ENCODE data around the gene PRR20E.
A peak's percentile ranks its signal among the peaks of the same experiment; 100 is the strongest.
"Not testable (repeated sequence)": the region's sequence is repeated elsewhere in the genome, so short reads cannot be mapped to it uniquely, and the experiment has no call there.

PRR20E gene

DNA sequence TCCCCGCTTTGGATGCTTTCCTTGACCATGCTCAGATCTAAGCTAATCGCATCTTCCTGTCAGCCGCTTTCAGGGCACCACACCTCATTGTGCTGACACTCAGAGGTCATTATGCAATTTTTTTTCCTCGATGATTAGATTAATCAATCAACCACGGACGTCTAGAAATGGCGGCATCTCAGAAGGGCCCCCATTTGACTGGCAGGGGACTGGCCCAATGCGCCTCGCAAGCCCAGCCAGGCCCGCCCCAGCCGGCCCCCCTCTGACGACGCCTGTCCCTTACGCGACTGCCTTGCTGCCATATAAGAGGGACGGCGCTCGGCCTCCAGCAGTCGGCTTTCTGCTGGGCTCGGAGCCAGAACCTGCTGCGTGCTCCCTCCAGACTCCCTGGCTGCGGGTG lies at the start of gene PRR20E:
Gene PRR20E, plus strand, starts transcription at position 301 of the 400 bp plus-strand sequence. CDS start 387 bp downstream, outside the sequence.
- DNase-seq (ENCODE audit: low spot score) = not testable (repeated sequence)

DNA sequence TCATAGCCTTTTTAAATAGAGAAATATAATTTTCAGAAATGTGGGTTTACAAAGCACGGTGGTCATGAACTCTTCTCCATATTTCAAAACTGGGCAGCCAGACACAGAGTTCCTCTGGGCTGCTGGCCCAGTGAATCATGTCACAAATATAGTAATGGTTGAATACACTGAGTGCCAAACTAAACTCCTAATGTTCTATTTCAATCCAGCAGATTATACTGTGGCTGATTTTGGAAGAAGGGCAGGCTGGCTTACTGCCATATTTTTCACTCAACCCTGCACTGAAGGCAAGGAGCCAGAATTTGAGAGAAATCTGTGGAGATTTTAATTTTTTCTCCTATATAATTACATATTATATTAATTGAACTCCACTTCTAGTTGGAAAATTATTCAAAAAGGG lies 43.3 kb upstream of the PRR20E start:
- no peak for DNase-seq (ENCODE audit: low spot score)

DNA sequence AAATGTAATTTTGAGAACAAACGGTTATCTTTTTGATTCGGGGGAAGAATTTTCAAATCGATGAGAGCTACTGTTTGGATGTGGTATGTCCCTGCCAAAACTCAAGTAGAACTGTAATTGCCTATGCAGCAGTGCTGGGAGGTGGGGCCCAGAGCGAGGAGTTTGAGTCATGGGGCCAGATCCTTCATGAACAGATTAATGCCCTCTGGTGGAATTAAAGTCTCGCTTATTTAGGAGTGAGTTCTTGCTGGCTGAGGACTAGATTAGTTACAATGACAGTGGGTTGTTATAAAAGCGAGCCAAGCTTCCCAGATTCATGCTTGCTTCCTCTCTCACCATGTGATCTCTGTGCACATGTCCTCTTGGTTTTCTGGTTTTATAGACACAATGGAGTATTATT lies 38.1 kb upstream of the PRR20E start:
- peak; percentile 3 for DNase-seq (ENCODE audit: low spot score)

DNA sequence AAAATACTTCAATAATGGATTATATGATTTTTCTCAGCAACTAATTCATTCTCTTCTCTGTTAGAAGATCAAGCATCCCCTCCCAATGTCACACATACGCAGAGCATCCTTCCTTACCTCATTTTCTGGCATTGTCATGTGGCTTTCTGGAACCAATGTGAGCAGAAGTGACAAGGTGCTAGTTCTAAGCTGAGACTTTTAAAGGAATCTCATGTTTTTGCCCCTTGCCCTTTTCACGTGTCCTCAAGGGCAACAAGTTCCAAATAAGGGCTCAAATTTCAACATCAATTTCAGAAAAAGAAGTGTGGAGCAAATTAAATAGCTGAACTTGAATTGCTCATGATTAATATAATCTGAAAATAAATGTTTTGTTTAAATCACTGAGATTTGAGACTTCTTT lies 30.9 kb upstream of the PRR20E start:
- DNase-seq (ENCODE audit: low spot score) = no peak

DNA sequence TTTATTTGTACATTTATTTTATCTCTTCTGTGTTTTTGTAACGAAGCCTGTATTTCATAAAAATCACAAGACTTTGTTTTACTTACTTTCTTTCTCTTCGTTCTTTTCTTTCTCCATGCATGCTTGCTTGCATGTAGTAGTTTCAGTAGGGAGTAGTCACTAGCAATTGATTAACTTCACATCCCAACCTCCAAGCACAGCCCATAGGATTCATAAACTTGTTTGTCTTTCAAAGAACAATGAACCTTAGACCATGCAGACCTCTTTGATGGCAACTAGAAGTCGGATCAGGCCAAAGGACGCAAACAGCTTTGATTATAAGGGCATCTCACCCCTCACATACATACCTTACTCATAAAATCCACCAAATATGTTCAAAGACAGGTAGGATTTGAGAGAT lies 29.4 kb upstream of the PRR20E start:
- no peak for DNase-seq (ENCODE audit: low spot score)

DNA sequence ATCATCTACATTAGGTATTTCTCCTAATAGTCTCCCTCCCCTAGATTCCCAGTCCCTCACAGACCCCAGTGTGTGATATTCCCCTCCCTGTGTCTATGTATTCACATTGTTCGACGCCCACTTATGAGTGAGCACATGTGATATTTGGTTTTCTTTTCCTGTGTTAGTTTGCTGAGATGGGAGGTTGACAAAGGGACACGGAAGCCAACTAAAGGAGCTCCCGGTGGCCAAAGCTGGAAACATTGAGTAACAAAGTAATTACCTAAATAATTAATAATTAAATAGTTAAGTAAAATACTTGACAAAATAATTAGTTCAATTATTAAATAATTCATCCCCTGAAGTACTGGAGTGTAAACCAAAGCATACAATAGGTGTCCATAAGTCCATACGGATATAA lies 28.0 kb upstream of the PRR20E start:
- DNase-seq (ENCODE audit: low spot score) = peak; percentile 3

DNA sequence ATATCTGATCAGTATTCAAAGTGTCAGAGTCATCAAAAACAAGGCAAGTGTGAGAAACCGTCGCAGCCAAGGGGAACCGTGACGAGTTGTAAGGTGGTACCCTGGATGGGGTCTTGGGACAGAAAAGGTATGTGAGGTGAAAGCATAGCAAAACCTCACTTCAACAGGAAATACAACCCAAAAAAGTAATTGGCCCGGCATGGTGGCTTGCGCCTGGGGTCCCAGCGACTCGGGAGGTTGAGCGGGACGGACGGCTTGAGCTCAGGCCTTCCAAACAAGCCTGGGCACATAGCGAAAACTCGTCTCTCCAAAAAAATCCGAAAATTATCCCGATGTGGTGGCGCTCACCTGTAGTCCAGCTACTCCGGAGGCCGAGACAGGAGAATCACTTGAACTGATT lies 27.2 kb upstream of the PRR20E start:
- not testable (repeated sequence) for DNase-seq (ENCODE audit: low spot score)

DNA sequence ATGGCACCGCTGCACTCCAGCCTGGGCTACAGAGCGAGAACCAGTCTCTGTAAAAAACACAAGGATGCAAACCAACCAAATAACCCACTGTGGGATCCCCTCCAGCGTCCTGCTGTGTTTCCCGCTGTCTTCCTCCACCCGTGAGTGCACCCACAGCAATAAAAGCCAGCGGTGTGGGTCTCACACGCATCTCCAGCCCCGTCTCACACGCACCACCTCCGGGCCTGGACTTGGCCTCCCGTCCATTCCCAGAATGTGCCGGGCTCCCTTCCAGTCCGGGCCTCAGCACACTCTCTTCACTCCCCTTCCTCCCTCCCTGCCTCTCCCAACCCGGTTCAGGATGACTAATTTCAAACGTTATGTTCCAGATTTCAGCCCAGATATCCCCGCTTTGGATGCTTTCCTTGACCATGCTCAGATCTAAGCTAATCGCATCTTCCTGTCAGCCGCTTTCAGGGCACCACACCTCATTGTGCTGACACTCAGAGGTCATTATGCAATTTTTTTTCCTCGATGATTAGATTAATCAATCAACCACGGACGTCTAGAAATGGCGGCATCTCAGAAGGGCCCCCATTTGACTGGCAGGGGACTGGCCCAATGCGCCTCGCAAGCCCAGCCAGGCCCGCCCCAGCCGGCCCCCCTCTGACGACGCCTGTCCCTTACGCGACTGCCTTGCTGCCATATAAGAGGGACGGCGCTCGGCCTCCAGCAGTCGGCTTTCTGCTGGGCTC lies 26.6 kb upstream of the PRR20E start, which contains the start of gene PRR20A:
Gene PRR20A, plus strand, starts transcription at position 684 of the 734 bp plus-strand sequence. CDS start 387 bp downstream, outside the sequence.
- DNase-seq (ENCODE audit: low spot score) = not testable (repeated sequence)

DNA sequence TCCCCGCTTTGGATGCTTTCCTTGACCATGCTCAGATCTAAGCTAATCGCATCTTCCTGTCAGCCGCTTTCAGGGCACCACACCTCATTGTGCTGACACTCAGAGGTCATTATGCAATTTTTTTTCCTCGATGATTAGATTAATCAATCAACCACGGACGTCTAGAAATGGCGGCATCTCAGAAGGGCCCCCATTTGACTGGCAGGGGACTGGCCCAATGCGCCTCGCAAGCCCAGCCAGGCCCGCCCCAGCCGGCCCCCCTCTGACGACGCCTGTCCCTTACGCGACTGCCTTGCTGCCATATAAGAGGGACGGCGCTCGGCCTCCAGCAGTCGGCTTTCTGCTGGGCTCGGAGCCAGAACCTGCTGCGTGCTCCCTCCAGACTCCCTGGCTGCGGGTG lies 19.8 kb upstream of the PRR20E start, which contains the start of gene PRR20B:
Gene PRR20B, plus strand, starts transcription at position 301 of the 400 bp plus-strand sequence. CDS start 387 bp downstream, outside the sequence.
- not testable (repeated sequence) for DNase-seq (ENCODE audit: low spot score)

DNA sequence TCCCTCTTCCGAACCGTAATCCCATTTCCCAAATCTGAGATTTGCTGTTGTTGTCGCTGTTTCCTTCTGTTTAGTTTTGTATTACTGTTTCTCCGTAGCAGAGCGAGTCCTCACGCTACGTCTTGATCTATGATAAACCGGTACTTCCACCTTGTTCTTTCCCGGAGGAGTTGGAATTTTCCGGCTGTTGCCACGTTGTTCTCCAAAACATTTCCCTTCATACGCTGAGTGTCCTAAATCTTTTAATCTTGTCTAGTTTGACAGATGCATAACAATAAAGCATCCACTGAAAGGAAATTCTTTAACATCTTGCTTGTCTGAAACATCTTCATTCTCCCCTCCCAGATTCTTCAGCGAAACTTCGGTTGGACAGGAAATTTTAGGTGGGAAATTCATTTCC lies 18.9 kb upstream of the PRR20E start:
- not testable (repeated sequence) for DNase-seq (ENCODE audit: low spot score)

DNA sequence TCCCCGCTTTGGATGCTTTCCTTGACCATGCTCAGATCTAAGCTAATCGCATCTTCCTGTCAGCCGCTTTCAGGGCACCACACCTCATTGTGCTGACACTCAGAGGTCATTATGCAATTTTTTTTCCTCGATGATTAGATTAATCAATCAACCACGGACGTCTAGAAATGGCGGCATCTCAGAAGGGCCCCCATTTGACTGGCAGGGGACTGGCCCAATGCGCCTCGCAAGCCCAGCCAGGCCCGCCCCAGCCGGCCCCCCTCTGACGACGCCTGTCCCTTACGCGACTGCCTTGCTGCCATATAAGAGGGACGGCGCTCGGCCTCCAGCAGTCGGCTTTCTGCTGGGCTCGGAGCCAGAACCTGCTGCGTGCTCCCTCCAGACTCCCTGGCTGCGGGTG lies 13.2 kb upstream of the PRR20E start, which contains the start of gene PRR20C:
Gene PRR20C, plus strand, starts transcription at position 301 of the 400 bp plus-strand sequence. CDS start 387 bp downstream, outside the sequence.
- DNase-seq (ENCODE audit: low spot score) = not testable (repeated sequence)

DNA sequence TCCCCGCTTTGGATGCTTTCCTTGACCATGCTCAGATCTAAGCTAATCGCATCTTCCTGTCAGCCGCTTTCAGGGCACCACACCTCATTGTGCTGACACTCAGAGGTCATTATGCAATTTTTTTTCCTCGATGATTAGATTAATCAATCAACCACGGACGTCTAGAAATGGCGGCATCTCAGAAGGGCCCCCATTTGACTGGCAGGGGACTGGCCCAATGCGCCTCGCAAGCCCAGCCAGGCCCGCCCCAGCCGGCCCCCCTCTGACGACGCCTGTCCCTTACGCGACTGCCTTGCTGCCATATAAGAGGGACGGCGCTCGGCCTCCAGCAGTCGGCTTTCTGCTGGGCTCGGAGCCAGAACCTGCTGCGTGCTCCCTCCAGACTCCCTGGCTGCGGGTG lies 6.7 kb upstream of the PRR20E start, which contains the start of gene PRR20D:
Gene PRR20D, plus strand, starts transcription at position 301 of the 400 bp plus-strand sequence. CDS start 387 bp downstream, outside the sequence.
- not testable (repeated sequence) for DNase-seq (ENCODE audit: low spot score)

DNA sequence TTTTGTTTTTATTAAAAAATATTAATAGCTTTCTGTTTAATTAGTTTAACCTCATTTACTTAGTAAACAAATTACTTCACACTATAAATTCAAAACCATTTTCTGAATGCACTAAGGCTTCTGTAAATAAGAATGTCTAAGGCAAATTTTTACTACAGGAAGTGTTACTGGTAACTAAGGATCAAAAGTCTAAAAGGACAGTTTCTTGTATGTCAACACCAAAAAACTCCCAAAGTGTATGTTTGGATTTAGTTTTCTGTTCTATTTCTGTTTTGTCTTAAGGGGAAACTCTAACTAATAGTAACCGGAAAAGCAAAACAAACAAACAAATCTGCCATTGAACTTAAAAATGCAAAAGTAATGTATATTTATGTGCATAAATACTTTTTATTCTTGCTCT lies 24.7 kb downstream of the PRR20E start:
- no peak for DNase-seq (ENCODE audit: low spot score)

DNA sequence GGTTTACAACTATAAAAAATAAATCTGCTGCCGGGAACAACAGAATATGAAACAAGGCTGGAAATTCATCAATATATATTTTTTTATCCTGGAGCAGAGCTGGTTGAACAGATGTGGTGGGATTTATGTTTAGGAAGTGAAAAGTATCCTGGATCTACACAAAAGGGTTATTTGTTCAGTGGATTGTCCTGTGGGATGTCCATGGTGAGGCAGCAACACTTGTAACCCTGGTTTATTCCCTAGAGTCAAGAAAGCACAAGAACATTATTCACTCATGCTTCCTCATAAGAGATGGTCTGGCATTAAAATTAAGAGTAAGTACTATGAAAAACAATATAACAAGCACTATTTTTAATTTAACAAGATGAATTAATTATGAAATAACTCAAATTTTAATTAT lies 46.0 kb downstream of the PRR20E start:
- DNase-seq (ENCODE audit: low spot score) = peak; percentile 58
